Panc1 (cell line): ENCODE data around the gene SMAD5. TPM values are rescaled to one million over a fixed set of nuclear protein-coding genes. Genes with fewer than 3 reads are reported as not detected.

Source experiments
- ATAC-seq: fragments of 200-7000 bp; cut with Tn5 transposase; 2 replicates; pipeline ENCODE4 v1.9.1; 2020; ENCODE audit warnings: mild to moderate bottlenecking, moderate library complexity
- BruUV-seq: library from RNA; stranded (reverse); fragments of 400-500 nt; replicated peaks from 2 replicates; lab custom pipeline; 2021; lab: Mats Ljungman, UMichigan
- CTCF ChIA-PET: fragments of 300-600 bp; sonication (Branson Sonifier 250); formaldehyde crosslinking; loops from one replicate; lab custom pipeline; 2022; ENCODE audit warnings: antibody characterized with exemption; lab: Charles Lee
- POLR2A ChIA-PET: fragments of 300-600 bp; sonication (Branson Sonifier 250); formaldehyde crosslinking; loops from one replicate; lab custom pipeline; 2022; ENCODE audit warnings: antibody characterized with exemption; lab: Charles Lee
- DNase-seq: peaks from one replicate; pipeline ENCODE4 v3.0.0-alpha.2; 2010; ENCODE audit warnings: low read depth, low spot score
- H3K27ac ChIP-seq: 2 replicates; pipeline ENCODE4 v1.5.1; 2011; ENCODE audit warnings: mild to moderate bottlenecking, low read length, inconsistent platforms
- H3K27me3 ChIP-seq: fragments of 200-500 bp; sonication (Bioruptor generic); 2 replicates; pipeline ENCODE4 v1.6.0; 2014; ENCODE audit warnings: low read length, inconsistent platforms; ENCODE audit not compliant: control insufficient read depth, insufficient read depth
- H3K36me3 ChIP-seq: fragments of 200-500 bp; sonication (Bioruptor generic); 2 replicates; pipeline ENCODE4 v1.5.1; 2014; ENCODE audit warnings: inconsistent platforms, mild to moderate bottlenecking, low read length, moderate library complexity; ENCODE audit not compliant: control insufficient read depth, insufficient read depth
- H3K4me1 ChIP-seq: 2 replicates; pipeline ENCODE4 v1.5.1; 2011; ENCODE audit warnings: inconsistent platforms, mild to moderate bottlenecking, low read length, moderate library complexity; ENCODE audit not compliant: control insufficient read depth, insufficient read depth
- H3K4me3 ChIP-seq, 2 experiments: 2 replicates each; pipeline ENCODE4 v1.5.1; 2011 to 2012; ENCODE audit warnings: low read depth in 2 of 2, low read length in 2 of 2, mild to moderate bottlenecking in 2 of 2, inconsistent platforms in 1 of 2, moderate library complexity in 1 of 2
- H3K9me3 ChIP-seq: fragments of 200-500 bp; sonication (Bioruptor generic); 2 replicates; pipeline ENCODE4 v1.5.1; 2014; ENCODE audit warnings: low read depth, mild to moderate bottlenecking, inconsistent platforms, low read length, moderate library complexity; ENCODE audit not compliant: control insufficient read depth, insufficient read depth
- POLR2AphosphoS5 ChIP-seq: IDR thresholded peaks from 2 replicates; pipeline ENCODE4 v1.6.1; 2012; ENCODE audit warnings: mild to moderate bottlenecking, low read depth, low read length, moderate library complexity
- SIN3A ChIP-seq: IDR thresholded peaks from 2 replicates; pipeline ENCODE4 v1.6.1; 2012; ENCODE audit warnings: low read depth, mild to moderate bottlenecking, low read length, moderate library complexity, borderline replicate concordance; ENCODE audit not compliant: insufficient read depth
- TCF7L2 ChIP-seq: IDR thresholded peaks from 2 replicates; pipeline ENCODE4 v1.6.1; 2011; ENCODE audit warnings: mild to moderate bottlenecking, low read depth, low read length, inconsistent platforms
- in situ Hi-C: cut with HindIII; loops from 2 replicates; pipeline ENCODE4 v1.10.0; 2016; ENCODE audit warnings: low sequenced_read_pairs, low pct_unique_long_range_greater_than_20kb
- intact Hi-C: fragments of 100-400 bp; cut with micrococcal nuclease; formaldehyde crosslinking; loops from one replicate; pipeline ENCODE4 v1.10.0; 2022; ENCODE audit not compliant: unreplicated experiment
- total RNA-seq: library from RNA; stranded (reverse); gene quantifications from one replicate; pipeline ENCODE4 v1.2.1, GENCODE V29; 2021; ENCODE audit not compliant: unreplicated experiment
- TF ChIP-seq, protein P1 (sequence below), 2 experiments: IDR thresholded peaks; 2 replicates each; pipeline ENCODE4 v1.6.1; 2011 to 2012; ENCODE audit warnings: low read depth in 2 of 2, control low read depth in 1 of 2, low read length in 1 of 2, mild to moderate bottlenecking in 1 of 2, moderate library complexity in 1 of 2; ENCODE audit not compliant: insufficient read depth in 1 of 2
- TF ChIP-seq, protein P2 (sequence below): fragments of 450-650 bp; IDR thresholded peaks from 2 replicates; pipeline ENCODE4 v1.5.1; 2017; ENCODE audit warnings: mild to moderate bottlenecking

Gene SMAD5
- total RNA-seq, 1 experiment from 2014 or later: 61.5 TPM

DNA sequence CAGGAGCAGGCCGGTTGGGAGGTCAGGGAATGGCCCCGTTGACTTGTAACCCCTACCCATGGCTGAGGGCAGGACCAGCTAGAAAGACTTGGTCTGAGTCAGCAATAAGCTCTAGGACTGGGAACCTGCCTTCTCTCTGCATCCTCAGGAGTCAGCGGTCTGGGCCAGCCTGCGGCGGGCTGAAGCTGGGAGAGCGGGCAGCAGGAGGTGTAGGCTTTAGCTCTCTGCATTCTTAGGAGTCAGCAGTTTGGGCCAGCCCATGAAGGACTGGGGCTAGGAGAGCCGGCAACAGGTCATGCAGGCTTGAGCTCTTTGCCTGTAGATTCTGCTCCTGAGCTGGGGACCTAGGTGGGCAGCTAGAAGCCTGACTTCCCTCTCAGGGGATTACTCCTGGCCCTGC lies 66.8 kb downstream of the SMAD5 start:
- TF ChIP-seq SIN3A (no peak), POLR2AphosphoS5 (no peak)
- in situ Hi-C loops: no loop called here
- intact Hi-C loops: no loop called here
- no peak overlapping the region for H3K4me3 ChIP-seq
- H3K9me3 ChIP-seq: no peaks in the 10 kb centered on the region
- POLR2A ChIA-PET: no interaction called here
- H3K27ac ChIP-seq: no peak overlapping the region
- DNase-seq: no peak
- no peaks in the 10 kb centered on the region for H3K36me3 ChIP-seq
- H3K4me1 ChIP-seq: no peaks in the 10 kb centered on the region; the same call in 1 of the 2 replicates
- no TSS peak for BruUV-seq
- no peak for ATAC-seq
- CTCF ChIA-PET: no interaction called here
- H3K27me3 ChIP-seq: no peaks in the 10 kb centered on the region

DNA sequence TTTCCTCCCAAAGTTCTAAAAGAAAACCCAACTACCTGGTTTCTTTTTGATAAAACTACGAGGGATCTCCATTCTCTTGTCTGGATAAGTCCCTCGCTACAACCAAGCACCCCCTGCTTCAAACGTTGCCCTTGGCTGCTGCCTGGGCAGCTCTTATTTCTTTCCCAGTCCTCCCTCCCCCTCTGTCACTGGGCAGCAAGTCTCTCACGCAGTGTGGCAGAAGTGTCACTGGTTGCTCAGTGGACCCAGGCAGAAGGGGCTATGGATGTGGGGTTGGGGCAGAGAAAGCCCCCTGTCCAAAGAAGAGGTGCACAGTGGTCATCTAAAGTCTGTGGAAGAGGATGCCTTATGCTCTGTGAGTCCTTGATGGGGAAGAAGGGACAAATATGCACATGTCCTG lies 67.5 kb downstream of the SMAD5 start:
- H3K27ac ChIP-seq: no peak overlapping the region
- TF ChIP-seq, protein P1, sequence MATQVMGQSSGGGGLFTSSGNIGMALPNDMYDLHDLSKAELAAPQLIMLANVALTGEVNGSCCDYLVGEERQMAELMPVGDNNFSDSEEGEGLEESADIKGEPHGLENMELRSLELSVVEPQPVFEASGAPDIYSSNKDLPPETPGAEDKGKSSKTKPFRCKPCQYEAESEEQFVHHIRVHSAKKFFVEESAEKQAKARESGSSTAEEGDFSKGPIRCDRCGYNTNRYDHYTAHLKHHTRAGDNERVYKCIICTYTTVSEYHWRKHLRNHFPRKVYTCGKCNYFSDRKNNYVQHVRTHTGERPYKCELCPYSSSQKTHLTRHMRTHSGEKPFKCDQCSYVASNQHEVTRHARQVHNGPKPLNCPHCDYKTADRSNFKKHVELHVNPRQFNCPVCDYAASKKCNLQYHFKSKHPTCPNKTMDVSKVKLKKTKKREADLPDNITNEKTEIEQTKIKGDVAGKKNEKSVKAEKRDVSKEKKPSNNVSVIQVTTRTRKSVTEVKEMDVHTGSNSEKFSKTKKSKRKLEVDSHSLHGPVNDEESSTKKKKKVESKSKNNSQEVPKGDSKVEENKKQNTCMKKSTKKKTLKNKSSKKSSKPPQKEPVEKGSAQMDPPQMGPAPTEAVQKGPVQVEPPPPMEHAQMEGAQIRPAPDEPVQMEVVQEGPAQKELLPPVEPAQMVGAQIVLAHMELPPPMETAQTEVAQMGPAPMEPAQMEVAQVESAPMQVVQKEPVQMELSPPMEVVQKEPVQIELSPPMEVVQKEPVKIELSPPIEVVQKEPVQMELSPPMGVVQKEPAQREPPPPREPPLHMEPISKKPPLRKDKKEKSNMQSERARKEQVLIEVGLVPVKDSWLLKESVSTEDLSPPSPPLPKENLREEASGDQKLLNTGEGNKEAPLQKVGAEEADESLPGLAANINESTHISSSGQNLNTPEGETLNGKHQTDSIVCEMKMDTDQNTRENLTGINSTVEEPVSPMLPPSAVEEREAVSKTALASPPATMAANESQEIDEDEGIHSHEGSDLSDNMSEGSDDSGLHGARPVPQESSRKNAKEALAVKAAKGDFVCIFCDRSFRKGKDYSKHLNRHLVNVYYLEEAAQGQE (IDR thresholded peaks at IDR 0.05; ENCODE audit: insufficient read depth in 1 of 2, low read depth in 2 of 2, low read length in 1 of 2): no peak
- no peak for ATAC-seq
- no peak overlapping the region for H3K4me3 ChIP-seq
- DNase-seq: no peak
- no TSS peak for BruUV-seq
- in situ Hi-C loops (no loop called here), intact Hi-C loops (no loop called here)
- H3K9me3 ChIP-seq: no peaks in the 10 kb centered on the region
- H3K27me3 ChIP-seq: no peaks in the 10 kb centered on the region
- CTCF ChIA-PET: no interaction called here
- no peaks in the 10 kb centered on the region; the same call in 1 of the 2 replicates for H3K4me1 ChIP-seq
- POLR2A ChIA-PET: no interaction called here
- no peaks in the 10 kb centered on the region for H3K36me3 ChIP-seq

DNA sequence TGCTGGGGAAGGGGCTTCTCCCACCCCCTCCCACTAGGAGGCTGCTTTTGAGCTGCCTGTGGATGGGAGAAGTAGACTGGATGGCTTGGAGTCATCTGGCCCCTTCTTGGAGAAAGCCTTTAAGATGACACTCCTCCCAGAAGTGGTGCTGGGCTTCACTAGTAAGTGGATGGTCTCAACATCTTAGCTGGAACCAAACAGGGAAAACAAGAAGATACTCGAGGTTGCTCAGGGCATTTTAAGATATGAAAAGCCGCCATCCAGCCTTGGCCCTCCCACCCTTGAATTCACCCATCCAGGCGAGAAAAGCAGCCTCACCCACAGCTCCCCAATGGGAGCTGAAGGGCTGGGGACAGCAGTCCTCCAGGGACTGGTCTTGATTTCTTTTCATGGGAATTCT lies 68.1 kb downstream of the SMAD5 start:
- intact Hi-C loops (no loop called here), in situ Hi-C loops (no loop called here)
- no peaks in the 10 kb centered on the region; the same call in 1 of the 2 replicates for H3K4me1 ChIP-seq

More for the DNA sequence above, 68.1 kb downstream of the SMAD5 start:
- DNase-seq (no peak), ATAC-seq (no peak)
- H3K27me3 ChIP-seq: no peaks in the 10 kb centered on the region
- no peak for TF ChIP-seq SIN3A
- TF ChIP-seq, protein P2, sequence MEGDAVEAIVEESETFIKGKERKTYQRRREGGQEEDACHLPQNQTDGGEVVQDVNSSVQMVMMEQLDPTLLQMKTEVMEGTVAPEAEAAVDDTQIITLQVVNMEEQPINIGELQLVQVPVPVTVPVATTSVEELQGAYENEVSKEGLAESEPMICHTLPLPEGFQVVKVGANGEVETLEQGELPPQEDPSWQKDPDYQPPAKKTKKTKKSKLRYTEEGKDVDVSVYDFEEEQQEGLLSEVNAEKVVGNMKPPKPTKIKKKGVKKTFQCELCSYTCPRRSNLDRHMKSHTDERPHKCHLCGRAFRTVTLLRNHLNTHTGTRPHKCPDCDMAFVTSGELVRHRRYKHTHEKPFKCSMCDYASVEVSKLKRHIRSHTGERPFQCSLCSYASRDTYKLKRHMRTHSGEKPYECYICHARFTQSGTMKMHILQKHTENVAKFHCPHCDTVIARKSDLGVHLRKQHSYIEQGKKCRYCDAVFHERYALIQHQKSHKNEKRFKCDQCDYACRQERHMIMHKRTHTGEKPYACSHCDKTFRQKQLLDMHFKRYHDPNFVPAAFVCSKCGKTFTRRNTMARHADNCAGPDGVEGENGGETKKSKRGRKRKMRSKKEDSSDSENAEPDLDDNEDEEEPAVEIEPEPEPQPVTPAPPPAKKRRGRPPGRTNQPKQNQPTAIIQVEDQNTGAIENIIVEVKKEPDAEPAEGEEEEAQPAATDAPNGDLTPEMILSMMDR: no peak
- no peak for TF ChIP-seq POLR2AphosphoS5
- no peak for TF ChIP-seq TCF7L2
- TF ChIP-seq, protein P1 (IDR thresholded peaks at IDR 0.05; ENCODE audit: insufficient read depth in 1 of 2, low read depth in 2 of 2, low read length in 1 of 2): no peak
- peaks cover 5% of the 10 kb centered on the region; the same call in 1 of the 2 replicates for H3K9me3 ChIP-seq
- H3K27ac ChIP-seq: no peak overlapping the region
- CTCF ChIA-PET: no interaction called here
- H3K36me3 ChIP-seq: no peaks in the 10 kb centered on the region
- no peak overlapping the region for H3K4me3 ChIP-seq
- POLR2A ChIA-PET: no interaction called here
- BruUV-seq: no TSS peak
